GM10248 (cell line): Measurements from ENCODE around the gene TMED6.
"Not testable (repeated sequence)": the region's sequence is repeated elsewhere in the genome, so short reads cannot be mapped to it uniquely, and the experiment has no call there.

Source experiments
- CTCF ChIA-PET: fragments of 300-600 bp; sonication (Branson Sonifier 250); formaldehyde crosslinking; extraction: SDS; loops from one replicate; lab custom pipeline; 2021; ENCODE audit warnings: antibody characterized with exemption; lab: Yijun Ruan, JAX
- POLR2A ChIA-PET: fragments of 350-650 bp; sonication (Branson Sonifier 250); formaldehyde crosslinking; extraction: SDS; loops from one replicate; lab custom pipeline; 2020; ENCODE audit warnings: antibody characterized with exemption; lab: Yijun Ruan, JAX
- DNase-seq: peaks from one replicate; pipeline ENCODE4 v3.0.0; 2012; ENCODE audit errors: extremely low spot score
- CTCF ChIP-seq: IDR thresholded peaks from 2 replicates; pipeline ENCODE4 v1.5.1; 2012; ENCODE audit warnings: mild to moderate bottlenecking, low read depth; ENCODE audit errors: extremely low read depth, missing control alignments, control extremely low read depth

TMED6 gene

GRCh38 chr16:69366431-69366830 lies 14.8 kb upstream of the TMED6 start:
- no peak for DNase-seq
- ChIA-PET POLR2A (no interaction called here), CTCF (interaction anchor here (1.0 kb wide), 1 partner anchor 26 kb away, joined by 3 read pairs; no protein-coding TSS in a partner anchor)
- TF ChIP-seq CTCF, result no peak

GRCh38 chr16:69365901-69366300 lies 14.3 kb upstream of the TMED6 start:
- ChIA-PET POLR2A (no interaction called here), CTCF (no interaction called here)
- DNase-seq, result no peak
- TF ChIP-seq CTCF, result no peak

- POLR2A ChIA-PET, result no interaction called here
- no peak for TF ChIP-seq CTCF
- CTCF ChIA-PET, result interaction anchor here (1.5 kb wide), 1 partner anchor 12 kb away, joined by 3 read pairs; no protein-coding TSS in a partner anchor
These were observed 12.5 kb upstream of the TMED6 start for GRCh38 chr16:69364088-69364487.

GRCh38 chr16:69363281-69363717 lies 11.7 kb upstream of the TMED6 start:
- no peak for TF ChIP-seq CTCF
- POLR2A ChIA-PET, result no interaction called here
- CTCF ChIA-PET, result no interaction called here
- DNase-seq, result no peak

More at GRCh38 chr16:69364088-69364487, 12.5 kb upstream of the TMED6 start:
- no peak for DNase-seq

GRCh38 chr16:69360070-69360469 lies 8.5 kb upstream of the TMED6 start:
- DNase-seq, POLR2A ChIA-PET, CTCF ChIA-PET: not testable (repeated sequence)

- no peak for DNase-seq
- ChIA-PET POLR2A (no interaction called here), CTCF (interaction anchor here (1.2 to 1.3 kb wide), 4 partner anchors 9 to 28 kb away, joined by 3 to 5 read pairs (median 4); no protein-coding TSS in a partner anchor)
- TF ChIP-seq CTCF, result no peak
These were observed 951 bp downstream of the TMED6 start for GRCh38 chr16:69350536-69351133.

- POLR2A ChIA-PET, result no interaction called here
These were observed 2.0 kb downstream of the TMED6 start for GRCh38 chr16:69349536-69349935.

More at GRCh38 chr16:69349536-69349935, 2.0 kb downstream of the TMED6 start:
- no peak for TF ChIP-seq CTCF
- CTCF ChIA-PET, result interaction anchor here (1.2 kb wide), 1 partner anchor 11 kb away, joined by 4 read pairs; no protein-coding TSS in a partner anchor
- DNase-seq, result no peak
